HG03097 (cell line): ENCODE data around the gene APOD.
A peak's percentile ranks its signal among the peaks of the same experiment; 100 is the strongest.

Source experiments
- ATAC-seq: cut with Tn5 transposase; IDR thresholded peaks from one replicate; pipeline ENCODE4 v1.9.1; 2021; ENCODE audit not compliant: unreplicated experiment, low FRiP score

Gene APOD

DNA sequence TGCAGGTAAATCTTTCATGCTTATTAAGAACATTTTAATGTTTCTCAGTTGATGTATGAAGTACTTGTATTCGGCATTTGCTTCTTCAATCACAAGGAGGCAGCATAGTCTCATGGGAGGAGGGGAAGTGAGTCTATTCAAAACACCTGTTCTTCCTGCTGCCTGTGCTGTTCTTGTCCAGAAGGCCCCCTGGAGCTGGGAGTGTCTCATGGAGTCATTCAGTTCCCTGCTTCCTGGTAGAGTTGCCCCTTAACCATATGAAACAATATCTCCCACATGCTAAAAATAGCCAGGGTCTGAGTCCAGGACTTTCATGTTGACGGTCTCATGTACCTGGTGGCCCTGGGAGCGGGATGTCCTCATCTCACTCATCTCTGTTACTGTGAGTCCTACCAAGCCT lies 25.1 kb downstream of the APOD start:
- no peak for ATAC-seq

GRCh38 chr3:195557322-195557721 lies 26.4 kb downstream of the APOD start:
- ATAC-seq = no peak

DNA sequence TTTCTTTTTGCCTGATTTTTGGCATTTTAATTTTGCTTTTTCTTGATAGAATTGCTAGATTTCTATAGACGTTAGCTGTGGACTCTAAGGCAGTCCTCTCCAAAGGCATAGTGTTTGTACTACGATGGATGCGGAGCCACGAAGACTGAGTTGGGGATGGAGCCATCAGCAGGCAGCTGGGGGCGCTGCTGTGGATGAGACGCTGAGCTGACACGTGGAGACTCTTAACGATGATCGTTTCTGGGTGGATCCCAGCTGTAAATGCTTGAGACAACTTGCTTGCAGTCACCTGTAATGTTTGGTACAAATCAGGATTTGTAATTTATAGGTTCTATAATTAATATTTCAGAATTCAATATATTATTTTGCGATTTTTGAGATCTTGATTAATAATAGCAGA lies 27.4 kb downstream of the APOD start:
- ATAC-seq = no peak

GRCh38 chr3:195555110-195555509 lies 28.6 kb downstream of the APOD start:
- no peak for ATAC-seq

DNA sequence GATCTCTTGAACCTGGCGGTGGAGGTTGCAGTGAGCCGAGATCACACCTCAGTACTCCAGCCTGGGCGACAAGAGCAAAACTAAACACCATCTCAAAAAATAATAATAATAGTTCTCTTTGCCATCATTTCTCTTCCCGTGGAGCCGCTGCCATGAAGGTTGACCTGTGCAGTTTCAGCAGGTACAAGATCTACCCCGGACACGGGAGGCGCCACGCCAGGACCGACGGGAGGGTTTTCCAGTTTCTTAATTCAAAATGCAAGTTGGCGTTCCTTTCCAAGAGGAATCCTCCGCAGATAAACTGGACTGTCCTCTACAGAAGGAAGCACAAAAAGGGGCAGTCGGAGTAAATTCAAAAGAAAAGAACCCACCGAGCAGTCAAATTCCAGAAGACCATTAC lies 29.3 kb downstream of the APOD start:
- ATAC-seq = no peak

DNA sequence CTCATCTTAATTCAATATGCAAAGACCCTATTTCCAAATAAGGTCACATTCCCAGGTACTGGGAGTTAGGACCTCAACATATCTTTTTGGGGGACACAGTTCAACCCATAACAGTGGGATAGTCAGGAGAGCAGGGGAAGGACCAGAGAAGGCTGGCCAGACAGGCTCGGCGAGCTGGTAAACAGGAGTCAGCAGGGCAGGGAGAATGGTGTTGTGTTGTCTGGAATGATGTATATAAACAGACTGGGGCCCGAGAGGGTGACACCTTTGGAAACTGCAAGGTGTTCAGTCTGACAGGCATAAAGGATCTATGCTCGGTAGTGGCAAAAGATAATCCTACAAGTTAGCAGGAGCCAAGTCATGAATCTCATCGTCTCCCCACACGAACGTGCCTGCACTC lies 30.5 kb downstream of the APOD start:
- no peak for ATAC-seq

GRCh38 chr3:195551381-195551978 lies 32.3 kb downstream of the APOD start:
- ATAC-seq = no peak

GRCh38 chr3:195550723-195551122 lies 33.0 kb downstream of the APOD start:
- peak; percentile 45 for ATAC-seq

DNA sequence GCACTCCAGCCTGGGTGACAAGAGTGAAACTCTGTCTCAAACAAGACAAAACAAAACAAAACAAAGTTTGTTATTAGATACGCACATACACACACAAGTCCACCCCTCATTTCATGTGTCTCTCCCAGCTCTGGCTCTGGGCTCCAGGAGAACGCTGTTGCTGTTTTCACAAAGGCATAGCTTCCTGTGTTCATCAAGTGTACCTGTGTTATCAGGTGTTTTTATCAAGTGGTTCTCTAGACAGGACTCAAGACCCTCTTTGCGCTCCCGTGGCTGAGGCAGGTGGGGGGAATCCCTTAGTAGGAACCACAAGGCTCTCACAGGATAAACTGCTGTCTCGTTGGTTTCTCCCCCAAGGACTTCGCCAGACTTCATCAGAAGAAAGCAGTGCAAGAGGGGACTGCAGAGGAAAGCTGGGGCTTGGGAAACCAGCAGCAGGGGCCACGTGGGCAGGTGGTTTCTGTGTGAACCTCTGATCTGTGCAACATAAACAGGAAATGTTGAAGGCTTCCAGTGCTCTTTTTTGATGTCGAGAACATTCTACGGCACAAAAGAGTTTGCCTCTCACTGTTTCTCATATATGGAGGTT lies 33.7 kb downstream of the APOD start:
- ATAC-seq = peak; percentile 47

GRCh38 chr3:195548987-195549386 lies 34.8 kb downstream of the APOD start:
- ATAC-seq = no peak

DNA sequence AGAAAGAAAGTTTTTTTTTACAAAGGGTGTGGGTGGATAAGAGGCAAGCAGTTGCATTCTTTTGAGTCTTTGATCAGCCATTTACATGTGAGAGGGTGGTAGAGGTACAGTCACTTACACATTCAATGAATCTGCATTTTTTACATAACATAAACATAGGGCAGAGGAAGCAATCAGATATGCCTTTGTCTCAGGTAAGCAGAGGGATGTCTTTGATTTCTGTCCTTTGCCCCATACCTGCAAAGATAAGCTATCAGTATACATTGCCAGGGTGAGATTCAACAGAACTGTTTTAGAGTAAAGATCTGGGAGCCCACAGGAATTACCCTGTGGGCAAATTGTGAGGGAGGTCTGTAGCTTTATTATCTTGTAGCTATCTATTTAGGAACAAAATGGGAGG lies 35.2 kb downstream of the APOD start:
- ATAC-seq = no peak

GRCh38 chr3:195548006-195548405 lies 35.7 kb downstream of the APOD start:
- no peak for ATAC-seq

GRCh38 chr3:195546130-195546560 lies 37.6 kb downstream of the APOD start:
- ATAC-seq = no peak

DNA sequence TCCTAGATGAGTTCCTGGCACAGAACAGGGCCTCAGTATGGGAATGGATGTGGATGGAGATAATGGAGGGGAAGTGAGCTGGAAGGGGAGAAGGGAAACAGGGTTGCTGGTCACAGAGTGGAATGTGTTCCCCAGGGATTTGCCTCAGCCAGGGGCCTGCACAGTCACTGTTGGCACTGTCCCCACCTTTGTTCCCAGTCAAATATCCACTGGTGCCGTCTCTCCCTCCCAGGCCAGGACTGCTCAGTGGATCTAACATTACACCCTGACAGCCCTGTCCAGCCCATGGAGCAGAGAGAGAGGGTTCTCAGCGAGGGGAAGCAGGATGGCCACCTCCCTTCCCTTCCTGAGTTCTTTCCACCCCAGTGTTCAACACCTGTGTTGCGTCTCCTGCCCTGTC lies 39.1 kb downstream of the APOD start:
- ATAC-seq = no peak

GRCh38 chr3:195544230-195544536 lies 39.6 kb downstream of the APOD start:
- no peak for ATAC-seq

DNA sequence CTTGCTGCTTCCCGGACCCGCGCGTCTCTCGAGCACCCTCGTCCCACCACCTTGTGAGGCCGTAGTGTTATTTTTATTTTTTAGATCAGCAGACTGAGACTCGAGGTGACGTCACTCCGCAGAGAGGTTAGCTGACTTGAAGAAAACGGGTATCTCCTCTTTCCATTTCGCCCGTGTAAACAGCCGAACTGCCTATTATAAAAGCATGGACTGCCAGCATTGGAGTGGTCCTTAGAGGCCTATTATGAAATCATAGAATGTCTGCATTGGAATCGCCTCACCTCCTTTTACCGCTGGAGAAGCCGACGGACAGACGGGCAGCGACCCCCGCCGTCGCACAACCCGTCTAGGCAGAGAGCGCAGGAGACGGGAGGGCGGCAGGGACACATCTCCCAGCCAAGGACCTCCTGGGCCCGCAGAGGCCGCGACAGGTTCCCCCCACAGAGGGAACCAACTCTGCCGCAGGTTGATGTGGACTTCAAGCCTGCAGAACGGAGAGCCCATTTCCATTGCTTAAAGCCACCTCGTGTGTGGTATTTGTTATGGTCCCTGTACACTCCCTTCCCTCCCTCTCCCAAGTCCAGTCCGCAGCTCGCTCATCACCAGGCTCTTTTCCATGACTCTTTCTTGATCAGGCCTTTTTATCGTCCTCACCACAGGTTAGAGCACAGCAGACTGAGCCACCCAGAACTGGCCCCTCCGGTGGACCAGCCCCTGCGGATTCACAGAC lies 40.1 kb downstream of the APOD start:
- no peak for ATAC-seq

DNA sequence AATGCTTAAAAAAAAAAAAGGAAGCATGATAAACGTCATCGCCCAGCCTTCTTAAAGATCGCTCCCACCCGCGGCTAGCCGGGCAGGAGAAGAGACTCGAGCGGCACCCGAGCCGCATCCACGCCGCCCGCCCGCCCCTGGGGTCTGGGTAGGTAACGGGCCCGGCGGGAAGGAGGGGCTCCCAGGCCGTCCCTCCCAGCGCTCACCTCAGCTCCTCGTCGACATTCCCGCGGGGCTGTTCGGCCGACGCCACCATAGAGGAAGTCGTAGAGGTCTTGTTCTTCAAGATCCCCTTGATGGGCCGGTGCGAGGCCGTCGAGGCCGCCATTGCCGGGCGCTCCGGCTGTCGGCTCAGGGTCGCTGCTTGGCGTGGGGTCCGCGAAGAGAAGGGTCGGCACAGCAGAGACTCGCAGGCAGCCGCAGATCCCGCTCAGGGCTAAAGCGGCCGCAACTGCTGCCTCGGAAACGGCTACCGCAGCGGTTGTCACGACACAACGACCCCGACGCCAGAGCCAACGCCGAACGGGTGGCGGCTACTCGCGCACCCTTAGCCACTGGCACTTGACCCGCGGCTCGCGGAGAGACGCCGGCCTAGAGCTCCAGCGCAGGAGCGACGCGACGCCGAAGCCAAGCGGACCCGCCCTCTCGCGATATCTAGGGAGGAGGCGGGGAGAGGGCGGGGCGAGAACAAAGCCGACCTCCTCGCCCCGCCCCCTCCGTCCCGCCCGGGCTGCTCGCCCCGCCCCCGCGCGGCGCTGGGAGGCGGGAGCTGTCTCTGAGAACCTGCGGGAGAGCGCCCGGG lies 40.8 kb downstream of the APOD start, which contains the start of gene PPP1R2:
PPP1R2 (minus strand) TSS at position 628 of the 802 bp plus-strand sequence; CDS start at position 328, 300 bp downstream.
- ATAC-seq = peak; percentile 75

- ATAC-seq = no peak
Observed at GRCh38 chr3:195542316-195542697, 41.4 kb downstream of the APOD start.

GRCh38 chr3:195540511-195540910 lies 43.2 kb downstream of the APOD start:
- ATAC-seq = no peak

DNA sequence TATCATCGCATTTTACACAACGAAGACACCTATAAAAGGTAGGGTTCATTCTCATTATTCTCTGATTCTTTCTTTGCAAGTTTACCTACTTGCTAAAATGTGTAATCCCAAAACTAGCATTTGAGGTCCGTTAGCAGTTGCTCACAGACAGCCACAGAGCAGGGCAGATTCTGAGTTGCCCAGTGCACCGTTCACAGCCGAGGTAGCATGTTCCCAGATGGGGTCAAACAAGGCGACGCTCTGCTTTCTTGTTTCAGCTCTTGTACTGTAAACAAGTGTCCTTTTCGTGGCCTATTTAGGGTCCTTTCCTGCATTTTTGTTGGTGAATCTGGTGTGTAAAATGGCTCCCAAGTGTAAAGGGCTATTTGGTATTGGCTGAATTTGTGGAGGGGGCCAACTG lies 43.7 kb downstream of the APOD start:
- ATAC-seq = no peak

- no peak for ATAC-seq
Observed at GRCh38 chr3:195539479-195539878, 44.3 kb downstream of the APOD start.
